Dedifferentiated amniotic fluid mesenchymal stem cell (primary cell): ENCODE results near the gene MACROH2A2.
"Not testable (repeated sequence)": the region's sequence is repeated elsewhere in the genome, so short reads cannot be mapped to it uniquely, and the experiment has no call there.

ENCODE experiments used
- DNase-seq: peaks from one replicate; pipeline ENCODE4 v3.0.0-alpha.2; 2016; ENCODE audit errors: extremely low spot score

The MACROH2A2 gene

GRCh38 chr10:70067586-70067985 lies 14.9 kb downstream of the MACROH2A2 start:
- no peak for DNase-seq

- no peak for DNase-seq
Observed at GRCh38 chr10:70068925-70069324, 16.3 kb downstream of the MACROH2A2 start.

- DNase-seq: no peak
Observed at GRCh38 chr10:70069346-70069745, 16.7 kb downstream of the MACROH2A2 start.

- no peak for DNase-seq
Observed at GRCh38 chr10:70070834-70071233, 18.2 kb downstream of the MACROH2A2 start.

GRCh38 chr10:70074165-70074564 lies 21.5 kb downstream of the MACROH2A2 start:
- DNase-seq: no peak

GRCh38 chr10:70074971-70075370 lies 22.3 kb downstream of the MACROH2A2 start:
- DNase-seq: no peak

GRCh38 chr10:70078329-70078728 lies 25.7 kb downstream of the MACROH2A2 start:
- no peak for DNase-seq

GRCh38 chr10:70078937-70079336 lies 26.3 kb downstream of the MACROH2A2 start:
- DNase-seq: no peak

- DNase-seq: not testable (repeated sequence)
Observed at GRCh38 chr10:70080789-70081188, 28.1 kb downstream of the MACROH2A2 start.

GRCh38 chr10:70084189-70084588 lies 31.5 kb downstream of the MACROH2A2 start:
- DNase-seq: no peak

GRCh38 chr10:70085975-70086613 lies 33.4 kb downstream of the MACROH2A2 start:
- no peak for DNase-seq

- DNase-seq: no peak
Observed at GRCh38 chr10:70087616-70088307, 35.1 kb downstream of the MACROH2A2 start.

GRCh38 chr10:70088308-70088698 lies 35.7 kb downstream of the MACROH2A2 start:
- DNase-seq: no peak

- no peak for DNase-seq
Observed at GRCh38 chr10:70090013-70090412, 37.4 kb downstream of the MACROH2A2 start.

GRCh38 chr10:70090951-70091350 lies 38.3 kb downstream of the MACROH2A2 start:
- DNase-seq: no peak

- DNase-seq: no peak
Observed at GRCh38 chr10:70092389-70092718, 39.7 kb downstream of the MACROH2A2 start.

GRCh38 chr10:70093335-70093944 lies 40.8 kb downstream of the MACROH2A2 start:
- no peak for DNase-seq

- DNase-seq: no peak
Observed at GRCh38 chr10:70094250-70094649, 41.6 kb downstream of the MACROH2A2 start.

GRCh38 chr10:70096016-70096704 lies 43.5 kb downstream of the MACROH2A2 start:
- DNase-seq: no peak

- no peak for DNase-seq
Observed at GRCh38 chr10:70096705-70097420, 44.2 kb downstream of the MACROH2A2 start.

GRCh38 chr10:70097459-70097858 lies 44.8 kb downstream of the MACROH2A2 start:
- no peak for DNase-seq

GRCh38 chr10:70098271-70098670 lies 45.6 kb downstream of the MACROH2A2 start:
- no peak for DNase-seq
